Neuronal stem cell (in vitro differentiated cells): Measurements from ENCODE around the gene VTI1A. TPM values are rescaled to one million over a fixed set of nuclear protein-coding genes. Genes with fewer than 3 reads are reported as not detected.
A peak's percentile ranks its signal among the peaks of the same experiment; 100 is the strongest.

Source experiments
- DNase-seq: peaks from one replicate; pipeline ENCODE4 v3.0.0-alpha.2; 2013; ENCODE audit warnings: low spot score
- H2AFZ ChIP-seq: one replicate; pipeline ENCODE4 v1.6.1; 2013; ENCODE audit warnings: mild to moderate bottlenecking, low read length, inconsistent platforms
- H2AK5ac ChIP-seq: 2 replicates; pipeline ENCODE4 v1.6.1; 2013; ENCODE audit warnings: low read depth, mild to moderate bottlenecking, inconsistent platforms, low read length, moderate library complexity, mixed read lengths
- H2BK120ac ChIP-seq: 2 replicates; pipeline ENCODE4 v1.6.1; 2013; ENCODE audit warnings: low read depth, mild to moderate bottlenecking, inconsistent platforms, low read length, moderate library complexity, mixed read lengths
- H2BK12ac ChIP-seq: one replicate; pipeline ENCODE4 v1.6.1; 2013; ENCODE audit warnings: low read length, inconsistent platforms
- H2BK15ac ChIP-seq: 2 replicates; pipeline ENCODE4 v1.6.1; 2013; ENCODE audit warnings: mild to moderate bottlenecking, low read length, inconsistent platforms, mixed read lengths
- H2BK5ac ChIP-seq: one replicate; pipeline ENCODE4 v1.6.1; 2013; ENCODE audit warnings: inconsistent platforms, mild to moderate bottlenecking, low read length, moderate library complexity
- H3K14ac ChIP-seq: one replicate; pipeline ENCODE4 v1.6.1; 2013; ENCODE audit warnings: low read length, inconsistent platforms
- H3K18ac ChIP-seq: 2 replicates; pipeline ENCODE4 v1.6.1; 2013; ENCODE audit warnings: low read length, inconsistent platforms
- H3K23ac ChIP-seq: 2 replicates; pipeline ENCODE4 v1.6.1; 2013; ENCODE audit warnings: low read depth, mild to moderate bottlenecking, mixed read lengths, low read length, inconsistent platforms; ENCODE audit not compliant: poor library complexity
- H3K27ac ChIP-seq: replicated peaks from 3 replicates; pipeline ENCODE4 v1.5.1; 2013; ENCODE audit warnings: low read length, inconsistent platforms
- H3K27me3 ChIP-seq, 3 experiments: 2 replicates each; pipeline ENCODE4 v1.6.1; 2013; ENCODE audit warnings: low read length in 3 of 3, mild to moderate bottlenecking in 2 of 3, inconsistent platforms in 1 of 3, low read depth in 1 of 3, mixed read lengths in 1 of 3, moderate library complexity in 1 of 3; ENCODE audit not compliant: control insufficient read depth in 3 of 3, insufficient read depth in 3 of 3
- H3K36me3 ChIP-seq, 2 donors: replicated peaks in 1 of 2; 2 replicates each; pipeline ENCODE4 v1.6.1; 2013; ENCODE audit warnings: low read length in 2 of 2; ENCODE audit not compliant: control insufficient read depth in 2 of 2, insufficient read depth in 2 of 2
- H3K4ac ChIP-seq: 2 replicates; pipeline ENCODE4 v1.6.1; 2013; ENCODE audit warnings: inconsistent platforms, mild to moderate bottlenecking, low read length, moderate library complexity
- H3K4me1 ChIP-seq, 2 donors: 1 replicate in 1 of 2; 2 replicates in 1 of 2; pipeline ENCODE4 v1.6.1; 2013; ENCODE audit warnings: low read length in 2 of 2, low read depth in 1 of 2; ENCODE audit not compliant: control insufficient read depth in 2 of 2, insufficient read depth in 1 of 2
- H3K4me2 ChIP-seq: one replicate; pipeline ENCODE4 v1.6.1; 2013; ENCODE audit warnings: mild to moderate bottlenecking, low read length, inconsistent platforms; ENCODE audit not compliant: insufficient read depth, poor library complexity, severe bottlenecking
- H3K4me3 ChIP-seq, 2 donors: 2 replicates each; pipeline ENCODE4 v1.5.1; 2013; ENCODE audit warnings: low read length in 2 of 2, mild to moderate bottlenecking in 2 of 2, inconsistent platforms in 1 of 2, moderate library complexity in 1 of 2
- H3K79me1 ChIP-seq: one replicate; pipeline ENCODE4 v1.6.1; 2013; ENCODE audit warnings: low read depth, mild to moderate bottlenecking, inconsistent platforms, low read length, moderate library complexity
- H3K9ac ChIP-seq: one replicate; pipeline ENCODE4 v1.6.1; 2013; ENCODE audit warnings: mild to moderate bottlenecking, low read depth, low read length, inconsistent platforms; ENCODE audit not compliant: poor library complexity
- H3K9me3 ChIP-seq, 2 donors: replicated peaks in 1 of 2; 2 replicates each; pipeline versions ENCODE3 to v1.6.1; 2013; ENCODE audit warnings: low read length in 2 of 2, mild to moderate bottlenecking in 2 of 2, inconsistent platforms in 1 of 2, low read depth in 1 of 2, mixed read lengths in 1 of 2, moderate library complexity in 1 of 2; ENCODE audit not compliant: control insufficient read depth in 2 of 2, insufficient read depth in 1 of 2
- H4K8ac ChIP-seq: one replicate; pipeline ENCODE4 v1.6.1; 2013; ENCODE audit warnings: low read depth, mild to moderate bottlenecking, inconsistent platforms, low read length, moderate library complexity
- H4K91ac ChIP-seq: one replicate; pipeline ENCODE4 v1.6.1; 2013; ENCODE audit warnings: low read length, low read depth, mild to moderate bottlenecking, inconsistent platforms; ENCODE audit not compliant: poor library complexity
- WGBS, 2 donors: extraction: QIAGEN DNeasy Blood & Tissue Kit; methylation state at CpG; one replicate each; pipeline ENCODE4 v1.1.7; 2013; ENCODE audit warnings: missing lambda C conversion rate in 2 of 2, mixed read lengths in 1 of 2; ENCODE audit not compliant: insufficient read length in 2 of 2, insufficient replicate concordance in 1 of 2; ENCODE audit errors: extremely low coverage in 2 of 2; 5-methylcytosine and 5-hydroxymethylcytosine counted together
- polyA plus RNA-seq, 2 experiments: library from polyadenylated mRNA; stranded (reverse); fragments of 200-250 nt; gene quantifications; one replicate each; pipeline ENCODE4 v1.2.3, GENCODE V29; 2013

VTI1A gene
- 9.2 TPM for polyA plus RNA-seq (2013, experiment 1 of 2)
- 10.1 TPM for polyA plus RNA-seq (2013, experiment 2 of 2)

DNA sequence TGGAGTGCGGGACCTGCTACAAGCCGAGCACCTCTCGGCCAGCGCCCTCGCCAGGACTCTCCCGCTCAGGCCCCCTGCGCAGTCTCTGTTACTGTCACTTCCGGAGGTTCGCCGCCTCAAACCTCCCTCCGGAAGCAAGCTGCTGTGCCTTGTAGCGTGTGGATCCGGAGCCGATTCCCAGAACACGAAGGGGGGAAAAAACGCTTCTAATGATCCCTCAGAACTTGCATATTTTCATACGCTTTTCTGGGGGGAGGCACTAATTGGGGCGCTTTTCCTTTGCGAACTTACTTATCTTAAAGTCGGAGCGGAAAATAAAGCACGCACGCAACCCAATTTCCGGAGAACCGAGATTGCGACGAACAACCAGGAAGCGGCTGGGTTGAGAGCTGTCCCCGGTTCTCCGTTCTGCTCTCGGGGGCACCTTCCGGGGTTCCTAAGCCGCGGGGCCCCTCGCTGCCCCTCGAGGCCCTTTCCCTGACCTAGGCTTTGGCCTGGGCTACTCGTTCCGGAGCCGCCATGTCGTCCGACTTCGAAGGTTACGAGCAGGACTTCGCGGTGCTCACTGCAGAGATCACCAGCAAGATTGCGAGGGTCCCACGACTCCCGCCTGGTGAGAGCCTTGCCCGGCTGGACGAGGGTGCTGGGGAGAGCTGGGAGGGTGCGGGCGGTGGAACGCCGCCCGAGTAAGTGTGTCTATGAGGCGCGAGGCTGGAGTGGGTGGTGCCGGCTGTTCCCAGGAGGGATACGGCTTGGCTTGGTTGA is at the start of gene VTI1A, which contains the start of gene ZDHHC6:
Gene VTI1A, plus strand, starts transcription at position 361 of the 765 bp plus-strand sequence. Its CDS starts 159 bp downstream, at position 520.
Gene ZDHHC6, minus strand, starts transcription at position 60 of the 765 bp plus-strand sequence. CDS start 1,478 bp downstream, outside the sequence.
- Histone ChIP-seq H2AFZ (peak within 1 kb of the TSS; percentile 96), H3K27me3 (no peaks in the 10 kb centered on the region), H2BK12ac (no peak within 1 kb of the TSS), H3K4ac (no peak within 1 kb of the TSS), H2BK5ac (no peak within 1 kb of the TSS), H4K91ac (no peak within 1 kb of the TSS), H3K14ac (no peak within 1 kb of the TSS), H3K9ac (peak within 1 kb of the TSS; percentile 92), H3K4me1 (peaks cover 2 to 3% of the 10 kb centered on the region in 2 donors), H2BK15ac (no peak within 1 kb of the TSS), H3K23ac (peak within 1 kb of the TSS; percentile 34), H3K18ac (peak within 1 kb of the TSS; percentile 25), H3K79me1 (peaks cover 3% of the 10 kb centered on the region), H4K8ac (peak within 1 kb of the TSS; percentile 73), H3K36me3 (peaks cover 6 to 56% of the 10 kb centered on the region in 2 donors), H3K4me3 (peak within 1 kb of the TSS; percentile 71 to 95), H2AK5ac (no peak within 1 kb of the TSS), H3K9me3 (no peaks in the 10 kb centered on the region), H3K4me2 (peak within 1 kb of the TSS; percentile 87), H2BK120ac (no peak within 1 kb of the TSS), H3K27ac (peak within 1 kb of the TSS; percentile 15)
- DNase-seq = peak; percentile 83
- WGBS, 2 donors = no CpG with 5 or more reads among the region's 59 CpGs

DNA sequence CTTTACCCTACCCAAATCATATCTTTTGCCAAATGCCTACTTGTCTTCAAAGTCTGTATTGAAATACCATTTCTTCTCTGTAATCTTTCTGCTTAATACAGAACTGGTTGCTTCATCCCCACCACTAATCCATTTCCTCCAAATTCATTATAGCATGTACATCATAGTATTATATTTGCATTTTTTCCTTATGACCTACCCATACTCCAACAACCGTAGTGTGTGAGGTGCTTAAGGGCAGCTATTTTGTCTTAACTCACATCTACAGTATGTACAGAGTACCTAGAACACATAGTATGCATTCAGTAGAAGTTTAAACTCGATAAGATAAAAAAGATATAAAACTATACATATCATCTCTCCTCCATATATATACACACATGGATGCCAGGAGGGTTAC is 49.4 kb upstream of the VTI1A start:
- Histone ChIP-seq H3K79me1 (no peaks in the 10 kb centered on the region), H2AK5ac (no peak overlapping the region), H3K9me3 (no peaks in the 10 kb centered on the region), H2BK15ac (no peak overlapping the region), H3K27me3 (peaks cover 0 to 2% (median 0%) of the 10 kb centered on the region in 3 experiments), H3K4me2 (no peak overlapping the region), H3K36me3 (no peaks in the 10 kb centered on the region), H2BK5ac (no peak overlapping the region), H3K27ac (no peak overlapping the region), H3K4me1 (no peaks in the 10 kb centered on the region), H3K18ac (no peak overlapping the region), H2BK12ac (no peak overlapping the region), H3K14ac (no peak overlapping the region), H3K4me3 (no peak overlapping the region), H2BK120ac (no peak overlapping the region), H2AFZ (no peak overlapping the region), H4K91ac (no peak overlapping the region), H3K9ac (no peak overlapping the region), H3K4ac (no peak overlapping the region), H4K8ac (no peak overlapping the region), H3K23ac (no peak overlapping the region)
- no peak for DNase-seq
- WGBS, 2 donors = no CpG with 5 or more reads among the region's 2 CpGs

DNA sequence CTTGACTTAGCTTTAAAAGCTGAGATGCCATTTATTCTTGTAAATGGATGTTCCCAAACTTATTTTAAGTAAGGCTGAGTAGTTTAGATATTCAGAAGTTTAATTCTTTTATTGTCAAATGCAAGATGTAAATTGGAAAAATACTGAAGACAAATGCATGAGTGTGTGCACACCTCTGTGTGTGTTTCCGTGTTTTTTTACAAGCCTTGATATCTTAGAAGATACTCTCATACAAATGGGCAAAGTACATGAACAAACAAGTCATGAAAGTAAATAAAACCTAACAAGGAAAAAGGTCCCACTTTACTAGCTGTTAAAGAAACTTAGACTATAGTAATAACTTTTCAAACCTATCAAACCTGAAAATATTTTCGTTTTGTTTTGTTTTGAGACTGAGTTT is 44.1 kb upstream of the VTI1A start:
- Histone ChIP-seq H3K27me3 (no peaks in the 10 kb centered on the region), H2BK120ac (no peak overlapping the region), H3K4me3 (no peak overlapping the region), H3K4me2 (no peak overlapping the region), H3K18ac (no peak overlapping the region), H3K9ac (no peak overlapping the region), H3K79me1 (no peaks in the 10 kb centered on the region), H3K4ac (no peak overlapping the region), H2BK12ac (no peak overlapping the region), H2BK5ac (no peak overlapping the region), H3K27ac (no peak overlapping the region), H3K4me1 (no peaks in the 10 kb centered on the region), H2AK5ac (no peak overlapping the region), H2BK15ac (no peak overlapping the region), H3K23ac (no peak overlapping the region), H4K91ac (no peak overlapping the region), H3K14ac (no peak overlapping the region), H3K9me3 (no peaks in the 10 kb centered on the region), H3K36me3 (no peaks in the 10 kb centered on the region), H2AFZ (no peak overlapping the region), H4K8ac (no peak overlapping the region)
- DNase-seq = no peak
- no CpG with 5 or more reads among the region's 2 CpGs for WGBS, 2 donors

DNA sequence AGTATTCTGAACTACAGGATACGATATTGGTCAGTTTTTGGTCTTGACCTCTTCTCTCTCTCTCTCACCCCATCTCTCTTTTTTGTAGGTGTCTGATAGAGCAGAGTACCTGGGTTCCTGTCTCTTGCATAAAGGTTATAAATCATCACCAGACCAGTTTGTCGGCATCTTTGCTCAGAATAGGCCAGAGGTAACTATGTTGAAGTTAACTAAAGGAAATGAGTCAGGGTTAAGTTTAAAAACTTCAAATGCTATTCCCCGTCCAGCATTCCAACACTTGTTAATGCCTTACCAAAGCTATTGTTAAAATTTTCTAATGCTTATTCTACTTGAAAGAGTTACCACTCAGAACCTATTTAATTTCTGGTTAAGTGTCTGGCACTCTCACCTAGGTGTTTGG is 42.4 kb upstream of the VTI1A start:
- Histone ChIP-seq H3K27ac (no peak overlapping the region), H3K4ac (no peak overlapping the region), H3K4me1 (no peaks in the 10 kb centered on the region), H3K18ac (no peak overlapping the region), H3K27me3 (no peaks in the 10 kb centered on the region), H3K9me3 (no peaks in the 10 kb centered on the region), H4K8ac (no peak overlapping the region), H3K9ac (no peak overlapping the region), H2AFZ (no peak overlapping the region), H2BK5ac (no peak overlapping the region), H2AK5ac (no peak overlapping the region), H3K79me1 (no peaks in the 10 kb centered on the region), H3K36me3 (no peaks in the 10 kb centered on the region), H2BK15ac (no peak overlapping the region), H4K91ac (no peak overlapping the region), H3K4me2 (no peak overlapping the region), H3K14ac (no peak overlapping the region), H2BK120ac (no peak overlapping the region), H2BK12ac (no peak overlapping the region), H3K4me3 (no peak overlapping the region), H3K23ac (no peak overlapping the region)
- no CpG with 5 or more reads among the region's 3 CpGs for WGBS, 2 donors
- DNase-seq = no peak
